Neural progenitor cell (in vitro differentiated cells): Measurements from ENCODE around the gene DAPK2. TPM values are rescaled to one million over a fixed set of nuclear protein-coding genes. Genes with fewer than 3 reads are reported as not detected.

Experiments used
- microRNA counts: library from miRNA; unstranded; fragments of <30 nt; microRNA quantifications from one replicate; lab custom pipeline; 2016
- microRNA-seq: library from miRNA; unstranded; fragments of <30 nt; microRNA quantifications from one replicate; pipeline ENCODE4, GENCODE V29; 2016
- small RNA-seq: library from RNA; depleted of rRNA; stranded (forward); fragments of <200 nt; gene quantifications from one replicate; pipeline ENCODE3, GENCODE V24; 2015
- total RNA-seq: library from RNA; depleted of rRNA; stranded (reverse); fragments of >200 nt; gene quantifications from 2 replicates; pipeline ENCODE4 v1.2.3, GENCODE V29; 2015; ENCODE audit warnings: low replicate concordance

The DAPK2 gene
- total RNA-seq, 1 donor from 2014 or later, result 5.4 TPM

MicroRNA genes within 50 kb of the gene (microRNA counts, 767-probe panel; counts per million panel counts)
- microRNA hsa-miR-422a (lab: Ali Mortazavi, UCI), result 460 counts per million, percentile 90 among the panel's probes with 10 or more counts

Small RNA genes within 50 kb of the gene (microRNA-seq; reads per million reads assigned to microRNA genes)
- not detected for gene MIR422A

Small RNA genes within 50 kb of the gene (small RNA-seq; reads per million reads assigned to genes)
- gene AC015914.2 (not detected), gene MIR422A (not detected)

Other genes with a start within 250 kb of the DAPK2 start
- 55.0 and 75.0 TPM in 2 replicates for gene HERC1, start 212.5 kb downstream of the DAPK2 start, total RNA-seq
- 114 and 210 TPM in 2 replicates for gene CIAO2A, start 47.4 kb upstream of the DAPK2 start, total RNA-seq
- gene SNX1, start 49.5 kb upstream of the DAPK2 start, total RNA-seq, result 24.0 and 31.3 TPM in 2 replicates
- 4.0 and 6.4 TPM in 2 replicates for gene SNX22, start 105.2 kb upstream of the DAPK2 start, total RNA-seq
- 109 and 137 TPM in 2 replicates for gene PPIB, start 116.5 kb upstream of the DAPK2 start, total RNA-seq